ENCODE data around the gene TMEM182. TPM values are rescaled to one million over a fixed set of nuclear protein-coding genes. Genes with fewer than 3 reads are reported as not detected.

The TMEM182 gene
- polyA plus RNA-seq, 4 donors = 8.4 to 10.1 (median 8.9) TPM

DNA sequence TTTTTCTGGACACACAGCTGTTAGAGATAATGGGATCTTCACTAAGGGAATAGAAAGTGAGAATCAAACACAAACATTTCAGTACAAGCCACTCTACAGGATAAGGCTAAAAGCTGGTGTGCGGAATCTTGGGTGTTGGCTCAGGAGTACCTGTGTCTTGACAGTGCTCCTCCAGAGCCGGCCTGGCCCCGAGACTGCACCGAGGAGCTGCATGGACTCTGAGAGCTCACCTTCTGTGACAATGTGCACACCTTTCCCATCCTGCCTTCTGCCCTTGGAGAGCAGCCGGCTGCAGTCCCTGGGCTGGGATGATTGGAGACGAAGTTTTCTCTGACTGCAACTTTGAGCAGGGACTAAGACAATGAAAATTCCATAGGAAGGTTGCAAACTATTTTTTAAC lies 89.1 kb downstream of the TMEM182 start:
- no peak for DNase-seq (ENCODE audit: low read depth in 4 of 4, low spot score in 3 of 4)

DNA sequence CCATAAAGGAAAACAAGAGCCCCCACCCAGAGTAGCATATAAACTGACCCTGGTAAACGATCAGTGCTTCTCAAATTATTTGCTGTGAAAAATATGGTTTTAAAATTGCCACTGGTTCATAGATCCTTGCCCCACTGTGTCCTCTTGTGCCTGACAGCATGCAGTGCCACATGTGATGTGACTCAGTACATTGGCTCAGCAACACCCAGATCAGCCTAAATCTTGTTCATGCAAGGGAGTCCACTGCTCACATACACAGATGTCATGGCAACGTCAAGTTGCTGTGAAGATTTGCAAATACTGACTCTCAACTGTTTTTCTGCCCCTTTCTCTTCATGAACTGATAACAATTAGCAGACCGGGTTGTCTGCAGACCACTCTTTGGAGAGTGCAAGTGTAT lies 91.0 kb downstream of the TMEM182 start:
- no peak for DNase-seq (ENCODE audit: low read depth in 4 of 4, low spot score in 3 of 4)

Other genes starting within 250 kb of the TMEM182 start
- 1 to 10 TPM; 5.6 to 9.6 (median 6.8) TPM for gene SLC9A2, start 142.5 kb upstream of the TMEM182 start, polyA plus RNA-seq (ENCODE audit: insufficient read length in 4 of 4)